Measurements from ENCODE around the gene ROR1.

Gene ROR1

GRCh38 chr1:63859480-63860275 lies 85.9 kb downstream of the ROR1 start:
- no peak for DNase-seq

- no peak for DNase-seq
These were observed 87.4 kb downstream of the ROR1 start for GRCh38 chr1:63861052-63861691.

GRCh38 chr1:63863145-63863544 lies 89.3 kb downstream of the ROR1 start:
- no peak for DNase-seq

GRCh38 chr1:63864224-63864641 lies 90.4 kb downstream of the ROR1 start:
- no peak for DNase-seq

DNA sequence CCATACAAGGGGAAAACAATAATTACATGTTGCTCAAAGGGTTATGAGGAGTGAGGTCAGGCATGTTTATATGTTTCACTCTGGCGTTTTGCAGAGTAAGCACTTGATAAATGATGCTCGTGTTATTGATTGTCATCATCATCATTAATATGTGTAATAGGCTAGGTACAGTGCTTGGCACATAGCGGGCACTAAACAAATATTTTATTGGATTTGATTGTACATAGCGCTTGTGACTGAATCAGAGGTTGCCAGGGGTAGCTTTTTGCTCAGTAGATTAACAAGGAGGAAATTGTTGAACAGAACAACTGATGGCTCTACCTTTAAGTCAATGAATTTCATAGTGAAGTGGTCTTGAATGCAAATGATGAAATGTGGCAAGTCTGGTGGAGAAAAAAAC lies 91.7 kb downstream of the ROR1 start:
- DNase-seq = no peak

- no peak for DNase-seq
These were observed 92.3 kb downstream of the ROR1 start for GRCh38 chr1:63866084-63866483.

DNA sequence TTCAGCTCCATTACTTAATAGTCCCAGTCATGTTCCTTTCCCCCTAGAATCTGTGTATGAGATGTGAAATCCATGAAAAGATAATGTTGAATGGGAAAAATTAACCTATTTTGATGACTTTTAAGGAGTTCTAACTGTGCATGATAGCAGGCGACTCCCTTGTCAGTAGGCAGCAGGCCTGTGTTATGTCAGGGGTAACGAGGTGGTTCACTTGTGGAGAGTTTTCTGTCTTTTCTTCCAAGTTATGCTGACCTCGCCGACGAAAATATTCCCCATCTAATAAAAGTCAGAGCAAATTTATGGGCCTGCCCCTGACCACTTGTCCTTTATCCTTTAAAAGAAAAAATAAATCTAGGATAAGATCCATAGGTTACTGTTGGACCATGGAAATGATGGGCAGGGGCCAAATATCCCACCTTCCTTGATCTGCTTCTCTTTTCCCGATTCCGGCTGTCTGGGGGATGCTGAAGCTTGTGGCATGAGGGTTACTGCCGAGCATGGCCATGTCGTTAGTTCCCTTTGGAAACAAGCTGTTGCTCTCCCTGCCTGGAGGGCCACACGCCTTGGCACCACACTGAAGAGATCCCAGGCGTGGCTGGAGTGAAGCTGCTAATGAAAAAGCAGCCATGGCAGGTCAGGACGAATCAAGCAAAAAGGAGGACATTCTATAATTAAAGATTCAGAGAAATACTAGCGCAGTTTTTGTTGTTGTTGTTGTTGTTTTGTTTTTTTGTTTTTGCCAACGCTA lies 93.8 kb downstream of the ROR1 start:
- DNase-seq = no peak

DNA sequence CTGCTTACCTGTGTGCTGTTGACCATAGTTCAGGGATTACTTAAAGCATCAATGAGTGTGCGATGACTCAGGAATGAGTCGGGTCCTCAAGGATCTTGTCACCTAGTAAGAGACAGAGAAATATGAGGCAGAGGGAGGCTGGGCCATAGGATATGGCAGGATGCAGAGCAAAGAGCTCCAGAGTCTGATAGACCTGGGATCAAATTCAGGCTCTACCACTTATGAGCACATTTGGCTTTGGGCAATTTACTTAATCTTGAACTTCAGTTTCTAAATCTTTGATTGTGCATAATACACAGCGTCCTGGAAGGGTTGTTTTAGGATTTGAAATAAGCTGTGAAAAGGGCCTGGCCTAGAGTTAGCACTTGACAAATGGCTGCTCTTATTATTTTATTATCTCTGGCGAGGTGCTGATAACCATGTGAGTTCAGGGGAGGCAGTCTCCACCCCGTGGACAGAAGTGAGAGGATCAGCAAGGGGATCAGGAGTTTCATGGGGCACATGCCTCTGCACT lies 94.5 kb downstream of the ROR1 start:
- DNase-seq = no peak

DNA sequence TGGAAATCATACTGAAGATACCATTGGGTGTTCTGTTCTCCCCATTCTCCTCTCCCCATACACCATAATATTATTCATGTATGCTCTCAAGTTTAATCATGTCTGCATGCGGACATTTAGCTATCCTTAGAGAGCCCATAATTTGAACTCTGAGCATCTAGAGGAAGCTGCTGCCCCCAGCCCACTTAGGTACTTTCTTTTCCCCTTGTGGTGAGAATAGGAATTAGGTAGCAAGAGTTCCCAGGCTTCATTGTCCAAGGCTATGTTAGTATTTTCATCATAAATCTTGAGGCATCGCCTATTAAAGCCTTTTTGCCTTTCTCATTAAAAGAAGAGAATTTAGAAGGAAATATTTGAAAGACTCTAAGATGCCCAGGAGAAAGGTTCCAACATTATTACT lies 96.3 kb downstream of the ROR1 start:
- no peak for DNase-seq

GRCh38 chr1:63871463-63871862 lies 97.6 kb downstream of the ROR1 start:
- DNase-seq = no peak

DNA sequence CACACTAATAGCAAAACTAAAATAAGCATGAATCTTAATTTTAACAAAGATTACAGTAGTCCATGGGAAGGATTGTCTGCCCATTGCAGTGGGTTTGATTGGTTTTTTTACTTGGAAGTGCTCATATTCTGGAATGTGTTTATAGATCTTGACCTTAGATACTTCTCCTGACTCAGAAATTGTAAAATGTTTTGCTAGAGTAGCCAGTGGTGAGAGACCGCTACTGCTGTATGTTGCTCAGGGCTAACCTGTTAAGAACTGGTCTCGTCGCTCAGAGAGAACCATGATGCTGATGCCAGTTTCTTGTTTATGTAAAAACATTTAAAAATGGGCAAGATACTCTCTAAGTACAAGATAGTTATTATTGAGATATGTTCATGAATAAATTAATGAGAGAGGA lies 99.9 kb downstream of the ROR1 start:
- DNase-seq = no peak

DNA sequence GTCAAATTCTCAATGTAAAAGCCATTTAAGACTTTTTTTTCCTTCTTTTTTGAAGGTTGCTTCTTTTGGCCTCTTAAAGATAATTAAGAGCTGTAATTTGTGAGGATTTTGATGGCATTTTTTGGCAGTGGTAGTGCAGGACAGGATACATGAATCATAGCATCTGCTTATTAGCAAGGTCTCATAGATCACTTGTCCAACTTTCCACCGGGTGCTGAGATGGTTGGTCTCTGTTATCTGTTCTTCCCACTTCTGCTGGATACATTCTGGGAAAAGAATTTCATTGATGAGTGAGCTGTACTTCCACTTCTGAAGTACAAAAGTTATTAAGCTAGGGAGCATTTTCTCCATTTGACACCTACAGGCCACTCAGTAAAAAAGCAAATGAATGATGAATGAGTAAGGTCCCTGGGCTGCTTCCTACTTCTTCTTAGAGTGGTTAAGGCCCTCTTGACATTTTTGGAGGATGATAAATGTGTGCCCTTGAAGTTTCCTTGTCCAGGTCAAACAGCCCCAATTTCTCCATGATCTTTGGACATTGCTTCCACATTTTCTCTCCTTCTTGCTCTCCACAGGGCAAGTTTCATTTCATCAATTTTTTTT lies 100.6 kb downstream of the ROR1 start:
- no peak for DNase-seq

GRCh38 chr1:63875636-63876035 lies 101.8 kb downstream of the ROR1 start:
- DNase-seq = no peak

- DNase-seq = no peak
These were observed 103.4 kb downstream of the ROR1 start for GRCh38 chr1:63877021-63877767.

DNA sequence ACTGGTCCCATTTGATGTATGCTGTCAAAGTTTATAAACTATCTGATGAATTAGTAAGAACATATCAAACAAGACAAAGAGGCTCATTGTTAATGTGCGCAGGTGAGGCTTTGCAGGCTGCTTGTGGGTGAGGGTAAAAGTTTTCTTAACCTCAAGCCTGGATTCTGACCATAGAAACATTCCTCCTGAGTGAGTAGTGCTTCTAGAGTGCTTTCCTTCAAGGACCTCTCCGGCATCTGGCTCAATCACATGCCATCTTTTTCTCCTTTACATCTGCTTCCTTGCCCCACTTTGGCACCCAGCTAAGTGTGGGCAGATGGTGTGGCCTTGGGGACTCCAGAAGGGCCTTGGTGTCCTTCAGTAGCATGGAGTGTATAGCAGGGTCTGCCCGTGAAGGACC lies 104.0 kb downstream of the ROR1 start:
- DNase-seq = peak; percentile 32

- DNase-seq = no peak
These were observed 105.1 kb downstream of the ROR1 start for GRCh38 chr1:63878932-63879331.

GRCh38 chr1:63880958-63881576 lies 107.2 kb downstream of the ROR1 start:
- no peak for DNase-seq

DNA sequence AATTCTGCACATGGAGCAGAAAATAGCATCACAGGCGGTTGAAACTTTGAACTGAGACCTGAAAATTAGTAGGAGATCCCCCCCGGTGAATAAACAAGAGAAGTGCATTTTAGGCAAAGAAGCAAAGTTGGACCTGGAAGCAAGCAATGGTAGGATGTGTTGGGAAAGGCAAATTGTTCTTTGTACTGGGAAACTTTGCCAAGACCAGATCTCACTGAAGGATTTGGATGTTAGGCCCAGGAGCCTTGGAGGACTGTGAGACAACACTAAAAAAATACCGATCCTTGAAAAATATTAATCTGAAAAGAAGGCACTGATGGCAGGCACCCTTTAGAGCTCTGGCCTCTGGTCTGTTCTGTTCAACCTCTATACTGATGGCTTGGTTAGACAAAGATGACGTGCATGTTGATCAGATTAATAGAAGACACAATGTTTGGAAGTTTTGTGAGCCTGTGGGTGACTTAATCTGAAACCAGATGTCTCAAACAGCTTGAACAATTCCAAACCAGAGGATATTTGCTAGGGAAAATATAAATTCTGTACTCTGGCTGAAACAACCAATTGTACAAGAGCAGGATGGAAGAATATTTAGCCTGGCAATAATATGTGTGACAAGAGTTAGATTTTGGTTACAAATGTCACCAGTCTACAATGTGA lies 108.4 kb downstream of the ROR1 start:
- DNase-seq = no peak

DNA sequence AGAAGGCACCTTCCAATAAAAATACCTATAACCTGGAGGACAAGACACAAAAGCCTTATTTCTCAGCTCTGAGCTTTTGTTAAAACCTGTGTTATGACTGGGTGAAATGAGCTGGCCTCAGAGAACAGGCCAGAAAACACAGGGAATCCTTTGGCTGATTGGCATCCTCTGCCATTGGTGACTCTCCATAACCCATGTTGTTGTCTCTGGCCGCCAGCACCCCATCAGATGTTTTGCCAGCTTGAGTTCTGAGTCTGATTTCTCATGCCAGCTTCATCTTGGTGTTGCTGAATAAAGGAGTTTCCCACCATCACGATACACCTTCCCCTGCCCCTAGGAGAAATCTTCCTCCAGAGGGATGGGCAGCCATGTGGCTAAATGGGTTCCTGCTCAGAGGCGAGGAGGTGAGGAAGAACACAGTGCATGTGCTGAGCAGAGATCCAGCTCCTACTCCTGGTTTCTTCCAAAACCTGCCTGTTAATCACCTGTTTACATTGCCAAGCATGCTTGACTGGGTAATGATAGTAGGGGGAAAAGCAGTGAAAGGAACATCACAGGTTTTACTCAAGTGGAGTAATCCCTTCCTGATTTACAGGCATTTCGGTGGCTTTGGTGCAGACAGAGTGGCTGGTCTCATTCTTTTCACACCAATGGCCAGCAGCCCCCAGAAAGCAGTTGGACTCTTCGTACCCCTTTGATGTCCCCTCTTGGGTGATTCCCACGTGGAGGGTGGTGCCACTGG lies 109.8 kb downstream of the ROR1 start:
- no peak for DNase-seq

DNA sequence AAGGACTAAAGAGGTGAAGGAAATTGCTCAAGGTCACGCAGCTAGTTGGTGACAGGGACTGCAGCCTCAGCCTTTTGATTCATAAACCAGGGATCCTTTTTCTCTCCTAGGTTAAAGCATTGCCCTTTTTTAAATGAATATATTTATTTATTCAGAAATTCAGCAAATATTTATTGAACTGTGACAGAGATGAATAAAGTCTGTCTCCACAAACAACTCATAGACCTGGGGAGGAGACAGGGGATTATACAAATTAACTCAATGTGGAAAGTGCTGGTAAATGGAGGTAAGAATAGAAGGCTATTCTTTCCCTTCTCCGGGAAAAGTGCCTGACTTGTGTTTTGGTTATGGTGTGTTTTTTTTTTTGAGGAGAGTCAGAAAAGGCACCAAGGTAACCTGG lies 110.7 kb downstream of the ROR1 start:
- no peak for DNase-seq

DNA sequence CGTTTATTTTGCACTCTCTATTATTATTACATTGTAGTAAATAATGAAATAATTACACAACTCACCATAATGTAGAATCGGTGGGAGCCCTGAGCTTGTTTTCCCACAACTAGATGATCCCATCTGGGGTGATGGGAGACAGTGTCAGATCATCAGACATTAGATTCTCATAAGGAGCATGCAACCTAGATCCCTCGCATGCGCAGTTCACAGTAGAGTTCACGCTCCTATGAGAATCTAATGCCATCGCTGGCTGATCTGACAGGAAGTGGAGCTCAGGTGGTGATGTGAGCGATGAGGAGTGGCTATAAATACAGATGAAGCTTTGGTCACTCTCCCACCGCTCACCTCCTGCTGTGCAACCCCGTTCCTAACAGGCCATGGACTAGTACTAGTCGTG lies 112.1 kb downstream of the ROR1 start:
- no peak for DNase-seq
